ENCODE measurements around the gene TXNL4B.
"Not testable (repeated sequence)": the region's sequence is repeated elsewhere in the genome, so short reads cannot be mapped to it uniquely, and the experiment has no call there.

The TXNL4B gene

GRCh38 chr16:72064361-72064894 is 29.0 kb downstream of the TXNL4B start:
- no peak overlapping the region for H3K27ac Mint-ChIP-seq
- no peak for DNase-seq
- no peaks in the 10 kb centered on the region for H3K4me1 Mint-ChIP-seq
- no peak for ATAC-seq
- no peaks in the 10 kb centered on the region for H3K27me3 Mint-ChIP-seq
- no peak overlapping the region for H3K4me3 Mint-ChIP-seq
- H3K9me3 Mint-ChIP-seq: no peaks in the 10 kb centered on the region

- DNase-seq (no peak), ATAC-seq (no peak)
- Mint-ChIP-seq H3K4me1 (no peaks in the 10 kb centered on the region), H3K4me3 (no peak overlapping the region), H3K27ac (no peak overlapping the region), H3K9me3 (no peaks in the 10 kb centered on the region), H3K27me3 (no peaks in the 10 kb centered on the region)
Observed at GRCh38 chr16:72061564-72061963, 31.9 kb downstream of the TXNL4B start.

- no peaks in the 10 kb centered on the region for H3K4me1 Mint-ChIP-seq
- ATAC-seq: no peak
- no peak overlapping the region for H3K27ac Mint-ChIP-seq
- no peaks in the 10 kb centered on the region for H3K27me3 Mint-ChIP-seq
- DNase-seq: no peak
- H3K4me3 Mint-ChIP-seq: no peak overlapping the region
- no peaks in the 10 kb centered on the region for H3K9me3 Mint-ChIP-seq
Observed at GRCh38 chr16:72060405-72060804, 33.0 kb downstream of the TXNL4B start.

- not testable (repeated sequence) for DNase-seq, H3K9me3 Mint-ChIP-seq, H3K4me1 Mint-ChIP-seq, H3K4me3 Mint-ChIP-seq, H3K27ac Mint-ChIP-seq, ATAC-seq, H3K27me3 Mint-ChIP-seq
Observed at GRCh38 chr16:72059060-72059459, 34.4 kb downstream of the TXNL4B start.

GRCh38 chr16:72057313-72057712 is 36.1 kb downstream of the TXNL4B start:
- DNase-seq, H3K27ac Mint-ChIP-seq, H3K4me1 Mint-ChIP-seq, ATAC-seq, H3K9me3 Mint-ChIP-seq, H3K4me3 Mint-ChIP-seq, H3K27me3 Mint-ChIP-seq: not testable (repeated sequence)

GRCh38 chr16:72055911-72056310 is 37.5 kb downstream of the TXNL4B start:
- H3K4me3 Mint-ChIP-seq: no peak overlapping the region
- ATAC-seq: no peak
- no peak overlapping the region for H3K27ac Mint-ChIP-seq
- no peaks in the 10 kb centered on the region for H3K27me3 Mint-ChIP-seq
- no peaks in the 10 kb centered on the region for H3K4me1 Mint-ChIP-seq
- no peaks in the 10 kb centered on the region for H3K9me3 Mint-ChIP-seq
- DNase-seq: no peak

GRCh38 chr16:72054254-72054847 is 39.1 kb downstream of the TXNL4B start, which contains the start of gene HP:
HP (plus strand) TSS chr16:72054505; CDS start chr16:72054653, 148 bp downstream.
- not testable (repeated sequence) for DNase-seq, H3K9me3 Mint-ChIP-seq, H3K4me3 Mint-ChIP-seq, H3K27me3 Mint-ChIP-seq, H3K4me1 Mint-ChIP-seq, ATAC-seq, H3K27ac Mint-ChIP-seq

- ATAC-seq (no peak), DNase-seq (no peak)
- no peak overlapping the region for H3K4me3 Mint-ChIP-seq
- H3K27ac Mint-ChIP-seq: no peak overlapping the region
- H3K27me3 Mint-ChIP-seq: no peaks in the 10 kb centered on the region
- peaks cover 10 to 16% of the 10 kb centered on the region in 2 donors for H3K9me3 Mint-ChIP-seq
- no peaks in the 10 kb centered on the region for H3K4me1 Mint-ChIP-seq
Observed at GRCh38 chr16:72051818-72052217, 41.6 kb downstream of the TXNL4B start.

- ATAC-seq (no peak), DNase-seq (no peak)
- Mint-ChIP-seq H3K9me3 (peaks cover 10 to 16% of the 10 kb centered on the region in 2 donors), H3K27me3 (no peaks in the 10 kb centered on the region), H3K4me1 (no peaks in the 10 kb centered on the region), H3K27ac (no peak overlapping the region), H3K4me3 (no peak overlapping the region)
Observed at GRCh38 chr16:72050769-72051464, 42.5 kb downstream of the TXNL4B start.

- no peak overlapping the region for H3K4me3 Mint-ChIP-seq
- no peaks in the 10 kb centered on the region for H3K4me1 Mint-ChIP-seq
- ATAC-seq (no peak), DNase-seq (no peak)
- H3K27me3 Mint-ChIP-seq: no peaks in the 10 kb centered on the region
- peaks cover 10 to 16% of the 10 kb centered on the region in 2 donors for H3K9me3 Mint-ChIP-seq
- H3K27ac Mint-ChIP-seq: no peak overlapping the region
Observed at GRCh38 chr16:72049110-72049509, 44.3 kb downstream of the TXNL4B start.

GRCh38 chr16:72044825-72045359 is 48.5 kb downstream of the TXNL4B start:
- ATAC-seq (no peak), DNase-seq (no peak)
- no peak overlapping the region for H3K4me3 Mint-ChIP-seq
- no peaks in the 10 kb centered on the region for H3K4me1 Mint-ChIP-seq
- H3K9me3 Mint-ChIP-seq: peaks cover 7 to 11% of the 10 kb centered on the region in 2 donors
- H3K27ac Mint-ChIP-seq: no peak overlapping the region
- H3K27me3 Mint-ChIP-seq: no peaks in the 10 kb centered on the region

- Mint-ChIP-seq H3K9me3 (peaks cover 5 to 7% of the 10 kb centered on the region in 2 donors), H3K27me3 (no peaks in the 10 kb centered on the region), H3K27ac (no peak overlapping the region), H3K4me3 (no peak overlapping the region), H3K4me1 (no peaks in the 10 kb centered on the region)
- no peak for ATAC-seq
- DNase-seq: no peak
Observed at GRCh38 chr16:72044296-72044695, 49.1 kb downstream of the TXNL4B start.

GRCh38 chr16:72043539-72043938 is 49.9 kb downstream of the TXNL4B start:
- Mint-ChIP-seq H3K27ac (no peak overlapping the region), H3K27me3 (no peaks in the 10 kb centered on the region), H3K4me3 (no peak overlapping the region), H3K9me3 (no peaks in the 10 kb centered on the region), H3K4me1 (no peaks in the 10 kb centered on the region)
- ATAC-seq (no peak), DNase-seq (no peak)

GRCh38 chr16:72043058-72043457 is 50.4 kb downstream of the TXNL4B start:
- Mint-ChIP-seq H3K27me3 (no peaks in the 10 kb centered on the region), H3K27ac (no peak overlapping the region)

GRCh38 chr16:72042157-72042660 is 51.2 kb downstream of the TXNL4B start:
- Mint-ChIP-seq H3K27me3 (no peaks in the 10 kb centered on the region), H3K27ac (peak overlapping the region in 1 of 2 donors; percentile 46), H3K4me3 (no peak overlapping the region), H3K9me3 (no peaks in the 10 kb centered on the region), H3K4me1 (no peaks in the 10 kb centered on the region)
- DNase-seq (no peak), ATAC-seq (no peak)

More at GRCh38 chr16:72043058-72043457, 50.4 kb downstream of the TXNL4B start:
- ATAC-seq: no peak
- Mint-ChIP-seq H3K9me3 (no peaks in the 10 kb centered on the region), H3K4me1 (no peaks in the 10 kb centered on the region), H3K4me3 (no peak overlapping the region)
- DNase-seq: no peak

- Mint-ChIP-seq H3K27ac (no peak overlapping the region), H3K9me3 (no peaks in the 10 kb centered on the region), H3K4me3 (no peak overlapping the region), H3K4me1 (no peaks in the 10 kb centered on the region), H3K27me3 (no peaks in the 10 kb centered on the region)
- DNase-seq (no peak), ATAC-seq (no peak)
Observed at GRCh38 chr16:72036098-72036497, 57.3 kb downstream of the TXNL4B start.
